ENCODE data around the gene ZBED4.

ZBED4 gene

GRCh38 chr22:49925525-49926128 lies 72.0 kb downstream of the ZBED4 start:
- H3K4me3 ChIP-seq (ENCODE audit: low read depth, low read length), result no peak overlapping the region
- TF ChIP-seq CTCF (IDR thresholded peaks at IDR 0.05; ENCODE audit: low read depth, low read length), result no peak
- no peak for DNase-seq (ENCODE audit: low read depth, low spot score)
- in situ Hi-C loops (cut with HindIII; ENCODE audit: low sequenced_read_pairs), result no loop called here

- TF ChIP-seq CTCF (IDR thresholded peaks at IDR 0.05; ENCODE audit: low read depth, low read length), result no peak
- DNase-seq (ENCODE audit: low read depth, low spot score), result no peak
Measured at GRCh38 chr22:49926916-49927315, 73.3 kb downstream of the ZBED4 start.

GRCh38 chr22:49927483-49928184 lies 74.0 kb downstream of the ZBED4 start:
- in situ Hi-C loops (cut with HindIII; ENCODE audit: low sequenced_read_pairs), result no loop called here
- H3K4me3 ChIP-seq (ENCODE audit: low read depth, low read length), result no peak overlapping the region
- no peak for DNase-seq (ENCODE audit: low read depth, low spot score)
- no peak for TF ChIP-seq CTCF (IDR thresholded peaks at IDR 0.05; ENCODE audit: low read depth, low read length)

More at GRCh38 chr22:49926916-49927315, 73.3 kb downstream of the ZBED4 start:
- in situ Hi-C loops (cut with HindIII; ENCODE audit: low sequenced_read_pairs), result no loop called here
- H3K4me3 ChIP-seq (ENCODE audit: low read depth, low read length), result no peak overlapping the region

DNA sequence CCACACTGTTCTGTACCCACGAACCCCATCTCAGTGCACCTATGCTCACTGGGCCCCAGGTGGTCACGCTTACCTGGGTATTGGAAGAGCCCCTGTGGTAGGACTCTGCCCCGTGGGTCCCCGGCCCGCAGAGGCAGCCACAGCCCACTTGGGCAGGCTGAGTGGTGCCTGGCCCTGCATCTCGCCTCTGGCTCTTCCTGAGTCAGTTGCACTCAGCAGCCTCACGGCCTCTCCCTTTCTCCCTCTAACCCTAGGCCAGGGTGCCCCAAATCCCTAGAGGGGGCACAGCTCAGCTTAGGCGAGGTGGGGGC lies 74.5 kb downstream of the ZBED4 start:
- in situ Hi-C loops (cut with HindIII; ENCODE audit: low sequenced_read_pairs), result no loop called here
- no peak for DNase-seq (ENCODE audit: low read depth, low spot score)
- H3K4me3 ChIP-seq (ENCODE audit: low read depth, low read length), result no peak overlapping the region
- TF ChIP-seq CTCF (IDR thresholded peaks at IDR 0.05; ENCODE audit: low read depth, low read length), result no peak

DNA sequence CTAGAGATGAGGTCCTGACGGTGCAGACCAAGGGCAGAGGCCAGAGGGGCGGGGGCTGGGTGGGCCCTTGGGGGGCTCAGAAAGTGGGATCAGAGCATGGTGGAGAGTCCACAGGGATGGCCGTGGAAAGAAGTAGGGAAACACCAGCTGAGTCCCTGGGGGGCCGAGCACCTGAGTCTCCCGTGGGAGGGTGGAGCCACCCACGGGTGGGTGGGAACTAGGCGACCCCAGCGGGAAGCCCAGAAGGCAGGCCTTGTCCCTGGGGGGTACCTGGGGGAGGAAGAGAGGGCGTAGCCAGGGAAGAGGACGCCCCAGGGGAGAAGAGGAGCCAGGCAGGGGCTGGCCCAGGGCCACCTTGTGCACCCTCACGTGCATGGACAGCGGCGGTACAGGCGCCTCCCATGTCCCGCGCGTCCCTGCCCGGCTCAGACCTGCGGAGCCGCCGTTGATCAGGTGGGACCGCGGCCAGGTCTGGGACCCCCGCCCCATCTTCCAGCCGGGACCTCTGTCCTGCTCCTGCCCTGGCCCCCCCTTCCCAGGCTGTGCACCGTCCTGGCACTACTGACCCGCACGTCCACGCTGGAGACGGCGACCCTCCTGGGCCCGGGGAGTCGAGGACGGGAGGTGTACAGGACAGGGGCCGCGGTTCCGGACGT lies 75.0 kb downstream of the ZBED4 start:
- no peak for DNase-seq (ENCODE audit: low read depth, low spot score)
- no peak overlapping the region for H3K4me3 ChIP-seq (ENCODE audit: low read depth, low read length)
- no peak for TF ChIP-seq CTCF (IDR thresholded peaks at IDR 0.05; ENCODE audit: low read depth, low read length)
- in situ Hi-C loops (cut with HindIII; ENCODE audit: low sequenced_read_pairs), result no loop called here

DNA sequence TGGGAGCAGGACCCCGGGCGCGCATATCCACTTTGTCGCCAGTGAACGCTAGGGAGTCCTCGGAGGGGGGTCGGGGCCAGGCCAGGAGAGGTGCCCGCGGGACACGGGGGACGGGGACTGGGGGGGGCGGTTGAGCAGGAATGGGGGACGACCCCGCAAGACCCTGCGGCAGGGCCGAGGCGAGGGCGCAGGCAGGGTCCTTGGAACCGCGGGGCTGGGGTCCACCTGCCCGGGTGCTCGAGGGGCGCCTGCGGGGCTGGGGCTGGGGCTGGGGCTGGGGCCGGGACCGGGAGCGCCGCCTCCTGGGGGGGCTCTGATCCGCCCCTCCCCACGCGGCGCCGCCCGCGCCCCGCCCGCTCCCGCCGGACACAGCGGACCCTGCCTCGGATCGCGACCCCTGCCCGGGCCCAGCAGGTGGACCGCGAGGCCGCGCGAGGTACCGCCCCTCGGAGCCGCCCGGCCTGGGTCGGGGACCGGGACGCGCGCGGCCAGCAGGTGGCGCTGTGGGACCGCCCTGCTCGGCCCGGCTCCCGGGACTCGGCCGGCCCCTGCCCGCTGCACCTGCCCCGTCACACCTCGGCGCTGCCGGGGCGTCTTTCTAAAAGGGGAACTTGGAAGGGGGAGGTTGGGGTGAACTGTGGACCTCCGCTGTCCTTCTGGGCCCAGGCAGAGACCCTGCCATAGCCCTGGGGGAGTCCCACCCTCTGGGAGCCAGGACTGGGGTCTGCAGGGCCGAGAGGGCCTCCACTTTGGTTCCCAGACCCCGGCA lies 75.8 kb downstream of the ZBED4 start:
- DNase-seq (ENCODE audit: low read depth, low spot score), result no peak
- peak; percentile 51 for TF ChIP-seq CTCF (IDR thresholded peaks at IDR 0.05; ENCODE audit: low read depth, low read length)
- H3K4me3 ChIP-seq (ENCODE audit: low read depth, low read length), result no peak overlapping the region
- in situ Hi-C loops (cut with HindIII; ENCODE audit: low sequenced_read_pairs), result no loop called here
